ENCODE results near the gene TNFRSF18. TPM values are rescaled to one million over a fixed set of nuclear protein-coding genes. Genes with fewer than 3 reads are reported as not detected.

The TNFRSF18 gene
- total RNA-seq, 1 donor from 2014 or later = 1.2 TPM

DNA sequence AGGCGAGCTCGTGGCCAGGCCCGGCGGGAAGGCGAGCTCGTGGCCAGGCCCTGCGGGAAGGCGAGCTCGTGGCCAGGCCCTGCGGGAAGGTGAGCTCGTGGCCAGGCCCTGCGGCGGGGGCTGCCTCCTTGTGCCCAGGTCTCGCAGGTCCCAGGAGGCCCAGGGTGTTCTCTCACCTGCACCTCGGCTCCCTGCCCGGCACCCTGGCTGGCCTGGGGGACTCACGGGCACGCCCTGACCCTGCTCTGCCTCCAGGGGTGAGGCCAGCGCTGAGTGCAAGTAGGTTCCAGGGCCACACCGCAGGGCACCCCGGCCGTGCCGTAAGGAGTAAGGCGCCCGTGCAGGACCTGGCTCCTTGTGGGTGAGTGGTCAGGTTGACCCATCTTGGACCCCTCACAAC lies 21.0 kb upstream of the TNFRSF18 start:
- Mint-ChIP-seq H3K9me3 (no peaks in the 10 kb centered on the region), H3K27me3 (ENCODE audit: low read depth) (no peaks in the 10 kb centered on the region), H3K4me1 (peaks cover 11% of the 10 kb centered on the region), H3K4me3 (no peak overlapping the region), H3K27ac (no peak overlapping the region), H3K36me3 (peaks cover 19% of the 10 kb centered on the region)
- TF ChIP-seq, protein P1, sequence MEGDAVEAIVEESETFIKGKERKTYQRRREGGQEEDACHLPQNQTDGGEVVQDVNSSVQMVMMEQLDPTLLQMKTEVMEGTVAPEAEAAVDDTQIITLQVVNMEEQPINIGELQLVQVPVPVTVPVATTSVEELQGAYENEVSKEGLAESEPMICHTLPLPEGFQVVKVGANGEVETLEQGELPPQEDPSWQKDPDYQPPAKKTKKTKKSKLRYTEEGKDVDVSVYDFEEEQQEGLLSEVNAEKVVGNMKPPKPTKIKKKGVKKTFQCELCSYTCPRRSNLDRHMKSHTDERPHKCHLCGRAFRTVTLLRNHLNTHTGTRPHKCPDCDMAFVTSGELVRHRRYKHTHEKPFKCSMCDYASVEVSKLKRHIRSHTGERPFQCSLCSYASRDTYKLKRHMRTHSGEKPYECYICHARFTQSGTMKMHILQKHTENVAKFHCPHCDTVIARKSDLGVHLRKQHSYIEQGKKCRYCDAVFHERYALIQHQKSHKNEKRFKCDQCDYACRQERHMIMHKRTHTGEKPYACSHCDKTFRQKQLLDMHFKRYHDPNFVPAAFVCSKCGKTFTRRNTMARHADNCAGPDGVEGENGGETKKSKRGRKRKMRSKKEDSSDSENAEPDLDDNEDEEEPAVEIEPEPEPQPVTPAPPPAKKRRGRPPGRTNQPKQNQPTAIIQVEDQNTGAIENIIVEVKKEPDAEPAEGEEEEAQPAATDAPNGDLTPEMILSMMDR (IDR thresholded peaks at IDR 0.05; ENCODE audit: unreplicated experiment) = no peak
- DNase-seq (ENCODE audit: low spot score in 2 of 2, unreplicated experiment in 2 of 2) = no peak

DNA sequence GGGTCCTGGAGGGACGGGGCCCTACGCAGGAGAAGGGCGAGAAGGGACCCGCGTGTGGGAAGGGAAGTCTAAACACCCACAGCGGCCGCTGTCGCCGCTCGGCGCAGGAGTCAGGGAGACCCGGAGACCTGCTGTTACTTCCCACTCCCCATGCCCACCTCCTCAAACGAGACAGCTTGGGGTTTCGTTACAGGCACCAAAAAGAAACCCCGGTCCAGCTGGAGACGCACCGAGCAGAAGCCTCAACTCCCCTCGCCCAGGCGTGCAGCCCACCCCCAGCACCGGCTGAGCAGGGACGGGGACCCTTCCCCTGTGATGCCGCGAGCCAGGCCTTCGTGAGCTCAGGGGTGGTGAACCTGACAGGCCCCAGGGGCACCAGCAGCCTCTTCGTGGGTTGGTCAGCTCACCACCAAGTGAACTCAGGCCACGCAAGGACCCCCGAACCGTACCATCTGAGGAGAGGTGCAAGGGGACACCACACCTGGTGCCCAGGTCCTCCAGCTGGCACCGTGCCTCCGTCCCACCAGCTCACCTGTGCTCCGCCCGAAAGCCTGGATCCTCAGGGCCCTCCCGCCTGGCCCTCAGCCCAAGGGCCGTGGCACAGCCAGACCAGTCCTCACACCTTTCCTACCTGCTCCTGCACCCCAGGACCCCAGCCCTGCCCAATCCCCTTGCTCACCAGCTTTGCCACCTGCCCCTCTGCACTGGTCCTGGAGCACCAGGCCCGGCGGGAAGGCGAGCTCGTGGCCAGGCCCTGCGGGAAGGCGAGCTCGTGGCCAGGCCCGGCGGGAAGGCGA lies 20.4 kb upstream of the TNFRSF18 start:
- Mint-ChIP-seq H3K4me1 (peaks cover 11% of the 10 kb centered on the region), H3K9me3 (no peaks in the 10 kb centered on the region)
- TF ChIP-seq, protein P1 (IDR thresholded peaks at IDR 0.05; ENCODE audit: unreplicated experiment) = no peak

DNA sequence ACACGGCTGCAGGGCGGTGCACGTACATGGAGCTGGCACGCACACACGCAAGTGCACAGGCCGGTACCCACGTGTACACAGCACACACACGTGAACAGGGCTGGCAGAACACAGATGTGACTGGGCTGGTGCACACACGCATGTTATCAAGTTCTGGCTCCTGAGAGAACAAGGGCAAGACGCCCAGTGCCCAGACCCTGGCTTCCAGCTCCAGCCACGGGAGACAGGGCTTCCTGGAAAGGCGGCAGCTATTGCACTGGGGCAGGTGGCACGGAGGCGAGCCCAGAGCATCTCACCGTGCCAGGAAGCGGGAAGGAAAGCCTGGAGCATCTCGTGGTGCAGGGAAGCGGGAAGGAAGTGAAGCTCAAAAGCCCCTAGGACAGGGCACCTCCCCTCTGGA lies 19.5 kb upstream of the TNFRSF18 start:
- Mint-ChIP-seq H3K27ac (no peak overlapping the region), H3K4me1 (peaks cover 6% of the 10 kb centered on the region), H3K36me3 (peaks cover 19% of the 10 kb centered on the region), H3K9me3 (no peaks in the 10 kb centered on the region), H3K4me3 (no peak overlapping the region), H3K27me3 (ENCODE audit: low read depth) (no peaks in the 10 kb centered on the region)
- DNase-seq (ENCODE audit: low spot score in 2 of 2, unreplicated experiment in 2 of 2) = no peak
- TF ChIP-seq, protein P1 (IDR thresholded peaks at IDR 0.05; ENCODE audit: unreplicated experiment) = no peak

More for the DNA sequence above, 20.4 kb upstream of the TNFRSF18 start:
- no peak for DNase-seq (ENCODE audit: low spot score in 2 of 2, unreplicated experiment in 2 of 2)
- H3K4me3 Mint-ChIP-seq = no peak overlapping the region
- H3K36me3 Mint-ChIP-seq = peaks cover 19% of the 10 kb centered on the region
- H3K27me3 Mint-ChIP-seq (ENCODE audit: low read depth) = no peaks in the 10 kb centered on the region
- H3K27ac Mint-ChIP-seq = no peak overlapping the region

DNA sequence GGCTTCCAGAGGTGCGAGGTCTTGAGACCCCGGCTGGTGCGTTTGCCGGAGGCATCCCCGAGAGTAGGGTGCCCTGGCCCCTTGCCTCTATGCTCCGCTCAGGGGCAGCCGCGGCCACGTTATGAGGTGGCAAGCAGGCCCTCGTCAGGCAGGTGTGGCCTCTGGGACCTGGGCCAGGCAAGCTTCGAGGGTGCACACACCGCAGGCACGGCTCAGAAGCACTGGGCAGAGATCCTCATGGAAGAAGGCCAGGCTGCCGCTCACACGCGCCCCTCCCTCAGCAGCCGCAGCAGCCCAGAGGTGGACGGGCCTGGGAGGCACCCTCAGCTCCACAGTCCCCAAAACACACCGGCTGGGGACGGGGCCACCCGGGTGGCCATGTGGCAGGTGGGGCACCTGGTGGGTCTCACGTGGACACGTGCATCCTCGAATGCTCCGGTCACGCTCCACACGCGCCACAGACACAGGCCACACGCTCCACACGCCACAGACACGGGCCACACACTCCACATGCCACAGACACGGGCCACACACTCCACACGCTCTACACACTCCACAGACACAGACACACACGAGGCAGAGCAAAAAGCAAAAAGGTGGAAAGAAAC lies 18.9 kb upstream of the TNFRSF18 start:
- peaks cover 2% of the 10 kb centered on the region for H3K4me1 Mint-ChIP-seq
- peaks cover 24% of the 10 kb centered on the region for H3K36me3 Mint-ChIP-seq
- no peaks in the 10 kb centered on the region for H3K27me3 Mint-ChIP-seq (ENCODE audit: low read depth)
- no peak overlapping the region for H3K4me3 Mint-ChIP-seq
- no peaks in the 10 kb centered on the region for H3K9me3 Mint-ChIP-seq
- DNase-seq (ENCODE audit: low spot score in 2 of 2, unreplicated experiment in 2 of 2) = no peak
- TF ChIP-seq, protein P1 (IDR thresholded peaks at IDR 0.05; ENCODE audit: unreplicated experiment) = no peak
- no peak overlapping the region for H3K27ac Mint-ChIP-seq

DNA sequence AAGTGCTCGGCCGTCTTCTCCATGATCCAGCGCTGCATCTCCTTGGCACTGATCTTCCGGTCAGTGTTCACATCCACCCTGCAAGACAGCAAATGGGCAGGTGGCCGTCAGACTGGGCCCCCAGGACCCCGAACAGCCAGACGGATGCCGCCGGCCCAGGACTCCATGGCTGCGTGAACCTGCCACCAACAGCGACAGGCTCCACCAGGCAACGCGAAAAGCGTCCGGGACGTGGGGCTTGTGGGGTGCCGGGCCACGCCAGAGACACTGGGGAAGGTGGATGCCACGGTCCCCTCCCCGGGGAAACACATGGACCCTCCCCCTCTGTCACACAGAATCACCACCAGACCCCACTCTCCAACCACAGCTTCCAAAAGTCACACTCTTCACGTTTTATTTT lies 17.5 kb upstream of the TNFRSF18 start:
- TF ChIP-seq, protein P1 (IDR thresholded peaks at IDR 0.05; ENCODE audit: unreplicated experiment) = no peak
- no peak overlapping the region for H3K27ac Mint-ChIP-seq
- no peak for DNase-seq (ENCODE audit: low spot score in 2 of 2, unreplicated experiment in 2 of 2)
- H3K4me3 Mint-ChIP-seq = no peak overlapping the region
- H3K27me3 Mint-ChIP-seq (ENCODE audit: low read depth) = no peaks in the 10 kb centered on the region
- peaks cover 24% of the 10 kb centered on the region for H3K36me3 Mint-ChIP-seq
- no peaks in the 10 kb centered on the region for H3K4me1 Mint-ChIP-seq
- H3K9me3 Mint-ChIP-seq = no peaks in the 10 kb centered on the region

Measured in mesothelial cell of epicardium (in vitro differentiated cells).